Measurements from ENCODE around the gene PDE4D.

The PDE4D gene

GRCh38 chr5:59731809-59732208, 161.7 kb downstream of the PDE4D start:
- Histone ChIP-seq H3K27me3 (ENCODE audit: insufficient read depth, low read depth, severe bottlenecking) (no peaks in the 10 kb centered on the region), H3K9me3 (ENCODE audit: severe bottlenecking) (no peaks in the 10 kb centered on the region), H3K36me3 (no peaks in the 10 kb centered on the region), H3K27ac (no peak overlapping the region), H3K4me3 (ENCODE audit: low read depth, low read length) (no peak overlapping the region)
- no peak for DNase-seq
- TF ChIP-seq CTCF (IDR thresholded peaks at IDR 0.05; ENCODE audit: low read depth, low read length): no peak

GRCh38 chr5:59729820-59730219, 163.7 kb downstream of the PDE4D start:
- DNase-seq: no peak
- Histone ChIP-seq H3K36me3 (no peaks in the 10 kb centered on the region), H3K27me3 (ENCODE audit: insufficient read depth, low read depth, severe bottlenecking) (no peaks in the 10 kb centered on the region), H3K9me3 (ENCODE audit: severe bottlenecking) (no peaks in the 10 kb centered on the region), H3K4me3 (ENCODE audit: low read depth, low read length) (no peak overlapping the region), H3K27ac (no peak overlapping the region)
- no peak for TF ChIP-seq CTCF (IDR thresholded peaks at IDR 0.05; ENCODE audit: low read depth, low read length)

- Histone ChIP-seq H3K36me3 (no peaks in the 10 kb centered on the region), H3K9me3 (ENCODE audit: severe bottlenecking) (no peaks in the 10 kb centered on the region), H3K27me3 (ENCODE audit: insufficient read depth, low read depth, severe bottlenecking) (no peaks in the 10 kb centered on the region), H3K4me3 (ENCODE audit: low read depth, low read length) (no peak overlapping the region), H3K27ac (no peak overlapping the region)
- no peak for TF ChIP-seq CTCF (IDR thresholded peaks at IDR 0.05; ENCODE audit: low read depth, low read length)
- DNase-seq: no peak
Observed at GRCh38 chr5:59729357-59729756, 164.2 kb downstream of the PDE4D start.

GRCh38 chr5:59728356-59728755, 165.2 kb downstream of the PDE4D start:
- DNase-seq: no peak
- Histone ChIP-seq H3K9me3 (ENCODE audit: severe bottlenecking) (no peaks in the 10 kb centered on the region), H3K4me3 (ENCODE audit: low read depth, low read length) (no peak overlapping the region), H3K27ac (no peak overlapping the region), H3K36me3 (no peaks in the 10 kb centered on the region), H3K27me3 (ENCODE audit: insufficient read depth, low read depth, severe bottlenecking) (no peaks in the 10 kb centered on the region)
- TF ChIP-seq CTCF (IDR thresholded peaks at IDR 0.05; ENCODE audit: low read depth, low read length): no peak

GRCh38 chr5:59727186-59727585, 166.3 kb downstream of the PDE4D start:
- H3K36me3 ChIP-seq: no peaks in the 10 kb centered on the region
- DNase-seq: no peak
- H3K4me3 ChIP-seq (ENCODE audit: low read depth, low read length): no peak overlapping the region
- no peaks in the 10 kb centered on the region for H3K27me3 ChIP-seq (ENCODE audit: insufficient read depth, low read depth, severe bottlenecking)
- no peak for TF ChIP-seq CTCF (IDR thresholded peaks at IDR 0.05; ENCODE audit: low read depth, low read length)
- no peak overlapping the region for H3K27ac ChIP-seq
- no peaks in the 10 kb centered on the region for H3K9me3 ChIP-seq (ENCODE audit: severe bottlenecking)

- Histone ChIP-seq H3K27ac (no peak overlapping the region), H3K4me3 (ENCODE audit: low read depth, low read length) (no peak overlapping the region), H3K27me3 (ENCODE audit: insufficient read depth, low read depth, severe bottlenecking) (no peaks in the 10 kb centered on the region), H3K36me3 (no peaks in the 10 kb centered on the region), H3K9me3 (ENCODE audit: severe bottlenecking) (no peaks in the 10 kb centered on the region)
- no peak for DNase-seq
- no peak for TF ChIP-seq CTCF (IDR thresholded peaks at IDR 0.05; ENCODE audit: low read depth, low read length)
Observed at GRCh38 chr5:59725392-59725767, 168.1 kb downstream of the PDE4D start.
